ENCODE data around the gene TMCC1. TPM values are rescaled to one million over a fixed set of nuclear protein-coding genes. Genes with fewer than 3 reads are reported as not detected.

Gene TMCC1
- total RNA-seq, 4 donors from 2014 or later = 4.1 to 21.8 (median 14.5) TPM

- TF ChIP-seq, protein P1, sequence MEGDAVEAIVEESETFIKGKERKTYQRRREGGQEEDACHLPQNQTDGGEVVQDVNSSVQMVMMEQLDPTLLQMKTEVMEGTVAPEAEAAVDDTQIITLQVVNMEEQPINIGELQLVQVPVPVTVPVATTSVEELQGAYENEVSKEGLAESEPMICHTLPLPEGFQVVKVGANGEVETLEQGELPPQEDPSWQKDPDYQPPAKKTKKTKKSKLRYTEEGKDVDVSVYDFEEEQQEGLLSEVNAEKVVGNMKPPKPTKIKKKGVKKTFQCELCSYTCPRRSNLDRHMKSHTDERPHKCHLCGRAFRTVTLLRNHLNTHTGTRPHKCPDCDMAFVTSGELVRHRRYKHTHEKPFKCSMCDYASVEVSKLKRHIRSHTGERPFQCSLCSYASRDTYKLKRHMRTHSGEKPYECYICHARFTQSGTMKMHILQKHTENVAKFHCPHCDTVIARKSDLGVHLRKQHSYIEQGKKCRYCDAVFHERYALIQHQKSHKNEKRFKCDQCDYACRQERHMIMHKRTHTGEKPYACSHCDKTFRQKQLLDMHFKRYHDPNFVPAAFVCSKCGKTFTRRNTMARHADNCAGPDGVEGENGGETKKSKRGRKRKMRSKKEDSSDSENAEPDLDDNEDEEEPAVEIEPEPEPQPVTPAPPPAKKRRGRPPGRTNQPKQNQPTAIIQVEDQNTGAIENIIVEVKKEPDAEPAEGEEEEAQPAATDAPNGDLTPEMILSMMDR (IDR thresholded peaks at IDR 0.05) = no peak
- no peak for TF ChIP-seq POLR2A (IDR thresholded peaks at IDR 0.05)
- no peak for TF ChIP-seq EP300 (IDR thresholded peaks at IDR 0.05; ENCODE audit: low read depth)
- no peak for TF ChIP-seq POLR2AphosphoS5 (IDR thresholded peaks at IDR 0.05)
Observed at GRCh38 chr3:129663045-129663446, 230.5 kb downstream of the TMCC1 start.

DNA sequence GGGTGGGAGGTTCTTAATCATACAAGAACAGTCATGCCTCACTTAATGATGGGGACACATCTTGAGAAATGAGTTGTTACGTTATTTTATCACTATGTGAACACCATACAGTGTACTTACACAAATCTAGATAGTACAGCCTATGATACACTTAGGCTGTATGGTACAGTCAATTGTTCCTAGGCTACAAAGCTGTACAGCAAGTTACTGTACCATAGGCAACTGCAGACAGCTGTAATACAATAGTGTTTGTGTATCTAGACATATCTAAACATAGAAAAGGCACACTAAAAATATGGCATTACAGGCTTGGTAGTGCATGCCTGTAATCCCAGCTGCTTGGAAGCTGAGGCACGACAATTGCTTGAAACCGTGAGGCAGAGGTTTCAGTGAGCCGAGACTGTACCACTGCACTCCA is 231.3 kb downstream of the TMCC1 start:
- 80 to 94% methylated on average over 2 to 4 of the region's 4 CpGs for WGBS, 2 donors (ENCODE audit: low coverage in 1 of 2)
- H3K27me3 ChIP-seq = no peaks in the 10 kb centered on the region
- H3K9me3 ChIP-seq = no peaks in the 10 kb centered on the region
- H3K4me3 ChIP-seq = no peak overlapping the region
- intact Hi-C loops (cut with DNase I; ENCODE audit: low total_unique reads) (no loop called here), in situ Hi-C loops (cut with MboI; ENCODE audit: low pct_ligation_motif_present in 1 of 4, low pct_unique_long_range_greater_than_20kb in 1 of 4, low sequenced_read_pairs in 3 of 4) (no loop called here)
- H3K27ac ChIP-seq = no peak overlapping the region
- H3K4me1 ChIP-seq = peaks cover 4 to 36% (median 12%) of the 10 kb centered on the region in 4 donors
- TF ChIP-seq EP300 (IDR thresholded peaks at IDR 0.05; ENCODE audit: low read depth) = no peak
- no peak for DNase-seq
- H3K36me3 ChIP-seq = no peaks in the 10 kb centered on the region

More at GRCh38 chr3:129663045-129663446, 230.5 kb downstream of the TMCC1 start:
- Histone ChIP-seq H3K4me3 (no peak overlapping the region), H3K27me3 (no peaks in the 10 kb centered on the region), H3K9me3 (no peaks in the 10 kb centered on the region), H3K36me3 (no peaks in the 10 kb centered on the region), H3K27ac (no peak overlapping the region), H3K4me1 (peaks cover 3 to 27% (median 8%) of the 10 kb centered on the region in 4 donors)
- in situ Hi-C loops (cut with MboI; ENCODE audit: low pct_ligation_motif_present in 1 of 4, low pct_unique_long_range_greater_than_20kb in 1 of 4, low sequenced_read_pairs in 3 of 4) (no loop called here), intact Hi-C loops (cut with DNase I; ENCODE audit: low total_unique reads) (no loop called here)
- 63 to 86% methylated on average over 1 of the region's 1 CpG for WGBS, 2 donors (ENCODE audit: low coverage in 1 of 2)
- DNase-seq = no peak

- Histone ChIP-seq H3K27ac (no peak overlapping the region), H3K27me3 (no peaks in the 10 kb centered on the region), H3K4me3 (no peak overlapping the region), H3K9me3 (no peaks in the 10 kb centered on the region), H3K36me3 (no peaks in the 10 kb centered on the region), H3K4me1 (peaks cover 4 to 40% (median 14%) of the 10 kb centered on the region in 4 donors)
- in situ Hi-C loops (cut with MboI; ENCODE audit: low pct_ligation_motif_present in 1 of 4, low pct_unique_long_range_greater_than_20kb in 1 of 4, low sequenced_read_pairs in 3 of 4) = no loop called here
- DNase-seq = no peak
- WGBS, 2 donors (ENCODE audit: low coverage in 1 of 2) = 88 to 92% methylated on average over 1 of the region's 1 CpG
- TF ChIP-seq, protein P1 (IDR thresholded peaks at IDR 0.05) = no peak
- TF ChIP-seq EP300 (IDR thresholded peaks at IDR 0.05; ENCODE audit: low read depth) = no peak
- no peak for TF ChIP-seq POLR2A (IDR thresholded peaks at IDR 0.05)
- TF ChIP-seq POLR2AphosphoS5 (IDR thresholded peaks at IDR 0.05) = no peak
- intact Hi-C loops (cut with DNase I; ENCODE audit: low total_unique reads) = no loop called here
Observed at GRCh38 chr3:129661766-129662165, 231.7 kb downstream of the TMCC1 start.

- TF ChIP-seq POLR2AphosphoS5 (IDR thresholded peaks at IDR 0.05) (no peak), EP300 (IDR thresholded peaks at IDR 0.05; ENCODE audit: low read depth) (no peak), POLR2A (IDR thresholded peaks at IDR 0.05) (no peak)
- TF ChIP-seq, protein P1 (IDR thresholded peaks at IDR 0.05) = no peak
- in situ Hi-C loops (cut with MboI; ENCODE audit: low pct_ligation_motif_present in 1 of 4, low pct_unique_long_range_greater_than_20kb in 1 of 4, low sequenced_read_pairs in 3 of 4) (loop anchor here (10.0 kb wide), 3 partner anchors 157 to 277 kb away; no protein-coding TSS in a partner anchor), intact Hi-C loops (cut with DNase I; ENCODE audit: low total_unique reads) (loop anchor here (10.0 kb wide), 1 partner anchor 267 kb away; no protein-coding TSS in a partner anchor)
- DNase-seq = no peak
- 58 to 63% methylated on average over 4 of the region's 4 CpGs for WGBS, 2 donors (ENCODE audit: low coverage in 1 of 2)
- H3K9me3 ChIP-seq = no peaks in the 10 kb centered on the region
- H3K4me3 ChIP-seq = no peak overlapping the region
- peaks cover 0 to 7% (median 0%) of the 10 kb centered on the region in 4 donors for H3K36me3 ChIP-seq
- no peaks in the 10 kb centered on the region for H3K27me3 ChIP-seq
- peaks cover 4 to 35% (median 16%) of the 10 kb centered on the region in 4 donors for H3K4me1 ChIP-seq
- H3K27ac ChIP-seq = no peak overlapping the region
Observed at GRCh38 chr3:129658110-129658843, 235.2 kb downstream of the TMCC1 start.

Data from transverse colon (tissue), 4 donors.